ENCODE results near the gene GMDS. TPM values are rescaled to one million over a fixed set of nuclear protein-coding genes. Genes with fewer than 3 reads are reported as not detected.

The GMDS gene
- total RNA-seq, 1 donor from 2014 or later = 24.2 TPM

DNA sequence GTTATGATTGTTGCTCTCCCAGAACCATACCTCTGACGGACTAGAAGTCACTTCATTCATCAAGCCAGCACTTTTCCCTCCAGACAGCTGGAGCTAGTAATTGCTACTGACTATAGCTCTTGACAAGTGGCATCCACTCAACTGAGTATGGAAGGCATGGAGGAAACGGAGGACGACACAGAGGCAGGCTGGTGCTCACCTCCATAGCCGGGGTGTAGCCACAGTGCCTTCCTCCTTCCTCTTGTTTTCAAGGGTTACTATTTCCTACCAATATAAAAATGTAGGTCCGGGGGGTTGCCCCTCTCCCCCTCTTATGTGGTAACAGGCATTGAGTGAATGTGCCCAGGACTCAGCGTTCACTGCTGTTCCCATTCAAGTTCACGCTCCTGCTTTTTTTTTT is 659.1 kb downstream of the GMDS start:
- intact Hi-C loops (cut with micrococcal nuclease) = no loop called here

DNA sequence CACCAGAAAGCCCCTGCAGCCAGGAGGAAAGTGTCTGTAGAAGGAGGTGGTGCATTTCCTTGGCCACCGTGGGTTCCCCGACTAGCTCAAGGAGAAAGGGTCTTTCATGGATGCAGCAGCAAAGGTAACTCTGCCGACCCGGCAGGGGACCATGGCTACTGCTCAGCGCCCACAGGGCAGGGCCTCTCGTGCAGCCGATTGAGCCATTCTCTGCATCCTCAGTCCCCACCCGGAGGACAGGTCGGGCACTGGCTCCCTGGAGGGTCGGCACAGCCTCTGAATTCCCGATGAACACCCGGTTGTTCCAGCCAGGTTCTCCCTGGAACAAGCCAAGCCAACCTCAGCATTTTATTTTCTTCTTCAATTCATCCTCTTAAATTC is 659.7 kb downstream of the GMDS start:
- intact Hi-C loops (cut with micrococcal nuclease) = no loop called here

DNA sequence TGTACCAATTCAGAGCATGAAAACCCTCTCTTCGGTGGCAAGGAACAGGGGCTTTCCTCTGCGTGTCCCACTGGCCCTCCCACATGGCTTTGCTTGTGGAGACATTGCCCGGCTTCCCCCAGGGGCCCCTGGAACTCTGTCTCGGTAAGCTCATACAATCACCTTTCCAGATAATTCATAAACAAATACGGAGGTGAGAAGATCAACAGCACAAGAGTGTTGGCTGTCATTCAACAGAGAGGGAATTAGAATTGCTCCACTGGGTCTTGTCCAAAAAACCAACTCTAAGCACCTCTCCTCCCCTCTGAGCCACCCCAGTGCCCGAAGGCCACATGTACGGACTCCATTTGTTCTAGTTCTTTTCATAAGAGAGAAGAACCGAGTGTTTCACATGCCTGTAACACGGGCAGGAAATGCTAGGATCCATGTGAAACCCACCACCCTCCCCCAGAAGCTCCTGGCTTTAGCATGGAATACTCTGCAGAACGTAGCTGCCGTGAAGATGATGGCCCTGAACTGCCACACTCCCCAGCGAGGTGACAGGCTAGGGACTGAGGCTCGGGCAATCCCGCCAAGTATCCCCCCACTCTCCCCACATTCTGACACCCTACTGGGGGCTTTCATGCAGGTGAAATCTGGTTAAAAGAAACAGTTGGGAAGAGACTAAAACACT is 660.3 kb downstream of the GMDS start:
- intact Hi-C loops (cut with micrococcal nuclease) = no loop called here

DNA sequence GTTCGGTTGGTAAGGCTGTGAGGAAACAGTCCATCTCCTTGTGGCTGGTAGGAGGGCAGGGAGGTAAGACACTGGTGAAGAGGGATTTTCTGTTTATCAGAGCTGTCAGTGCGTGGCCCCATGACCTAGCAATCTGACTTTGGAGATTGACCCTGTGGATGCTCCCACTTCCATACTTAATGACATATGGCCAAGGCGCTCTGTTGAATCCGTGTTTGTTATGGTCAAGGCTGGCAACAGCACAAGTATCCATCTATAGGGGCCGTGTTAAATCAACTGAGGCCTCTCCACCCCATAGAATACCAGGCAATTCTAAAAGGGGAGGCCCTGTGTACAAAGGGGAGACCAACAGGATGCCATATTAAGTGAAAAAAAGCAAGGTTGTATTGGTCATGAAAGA is 661.3 kb downstream of the GMDS start:
- intact Hi-C loops (cut with micrococcal nuclease) = no loop called here

DNA sequence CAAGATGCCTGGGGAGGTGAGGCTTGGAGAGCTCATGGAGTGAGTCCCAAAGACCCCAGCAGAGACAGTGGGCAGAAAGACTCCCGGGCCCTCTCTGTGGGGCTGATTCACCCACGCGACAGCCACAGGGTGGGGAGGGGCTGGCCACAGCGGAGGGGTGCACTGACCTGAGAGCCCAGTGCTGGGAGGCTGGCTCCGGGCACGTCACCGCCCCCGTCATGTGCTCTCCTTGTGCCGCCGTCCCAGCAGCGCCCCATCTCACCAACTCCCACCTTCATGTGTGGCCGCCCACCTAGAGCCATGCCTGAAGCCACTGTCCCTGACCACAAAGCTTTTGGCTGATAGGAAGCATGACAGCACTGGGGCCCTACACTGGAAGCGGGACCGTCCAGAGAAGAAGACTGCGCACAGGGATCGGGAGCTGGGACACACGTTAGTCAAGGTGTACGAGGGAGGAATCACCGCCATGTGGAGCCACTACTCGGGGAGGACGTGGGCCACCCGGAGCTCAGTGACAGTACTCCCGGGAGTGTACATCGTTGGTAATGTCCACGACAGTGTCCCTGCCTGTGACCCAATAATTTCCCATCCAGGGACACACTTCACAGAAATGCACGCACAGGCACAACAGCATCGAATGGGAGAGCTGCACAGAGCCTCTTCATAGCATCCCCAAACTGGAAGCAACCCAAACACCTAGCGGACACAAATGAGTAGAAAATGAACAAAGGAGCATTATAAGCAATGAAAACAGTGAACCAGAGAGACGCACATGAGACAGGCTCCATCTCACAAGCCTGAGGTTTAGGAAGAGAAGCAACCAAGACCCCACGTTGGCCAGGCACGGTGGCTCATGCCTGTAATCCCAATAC is 664.0 kb downstream of the GMDS start:
- intact Hi-C loops (cut with micrococcal nuclease) = no loop called here

DNA sequence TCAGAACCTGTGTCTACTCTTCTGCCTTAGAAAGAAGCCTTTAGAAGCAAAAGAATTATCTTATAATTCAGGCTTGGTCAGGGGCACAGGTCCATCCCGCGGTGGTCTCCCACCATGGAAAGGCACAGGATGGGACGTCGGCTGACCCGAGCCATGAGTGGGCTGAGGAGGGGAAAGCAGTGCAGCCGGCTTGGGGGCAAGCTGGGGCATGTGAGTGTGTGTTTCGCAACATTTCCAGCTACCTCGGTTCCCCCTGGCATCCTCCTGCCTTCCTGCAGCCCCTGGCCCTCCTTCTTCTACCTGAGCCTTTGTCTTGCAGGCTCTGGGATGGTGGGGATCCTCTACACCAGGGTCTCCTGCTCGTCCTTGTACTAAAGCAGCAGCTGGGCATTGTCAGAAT is 664.8 kb downstream of the GMDS start:
- intact Hi-C loops (cut with micrococcal nuclease) = no loop called here

DNA sequence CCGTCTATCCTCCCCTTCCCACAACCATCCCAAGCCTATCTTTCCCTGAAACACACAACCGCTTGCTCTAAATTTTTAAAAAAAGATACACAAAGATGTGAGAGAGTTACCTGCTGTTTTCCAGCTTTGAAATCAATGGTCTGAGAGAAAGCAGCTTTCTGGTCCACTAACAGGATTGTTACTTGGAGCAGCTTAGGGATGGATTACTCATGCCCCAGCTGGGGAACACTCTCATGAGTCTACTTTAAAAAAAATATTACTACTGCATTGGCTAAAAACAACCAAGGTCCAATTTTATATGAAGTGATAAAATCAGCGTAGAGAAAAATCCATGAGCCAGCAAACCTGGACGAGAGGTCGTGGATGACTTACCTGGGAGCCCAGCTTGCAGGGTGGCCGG is 665.3 kb downstream of the GMDS start:
- intact Hi-C loops (cut with micrococcal nuclease) = no loop called here

DNA sequence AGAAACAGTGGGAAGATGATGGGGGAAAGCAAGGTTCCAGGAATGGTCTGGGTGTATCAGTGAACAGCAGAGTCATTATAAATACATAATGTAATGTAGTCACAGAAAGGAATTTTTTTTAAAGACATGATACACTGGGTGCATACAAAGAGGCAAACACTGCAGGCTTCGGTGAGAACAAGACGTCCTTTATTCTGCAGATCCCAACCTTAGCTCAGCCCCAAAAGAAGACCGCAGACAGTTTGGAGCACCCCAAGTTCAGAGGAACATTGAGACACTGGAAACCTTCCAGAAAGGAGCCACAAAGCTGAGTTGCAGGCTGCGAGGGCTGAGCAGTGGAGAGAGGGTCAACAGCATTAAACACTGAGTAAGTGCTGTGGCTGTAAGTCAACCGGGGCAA is 666.3 kb downstream of the GMDS start:
- intact Hi-C loops (cut with micrococcal nuclease) = no loop called here

DNA sequence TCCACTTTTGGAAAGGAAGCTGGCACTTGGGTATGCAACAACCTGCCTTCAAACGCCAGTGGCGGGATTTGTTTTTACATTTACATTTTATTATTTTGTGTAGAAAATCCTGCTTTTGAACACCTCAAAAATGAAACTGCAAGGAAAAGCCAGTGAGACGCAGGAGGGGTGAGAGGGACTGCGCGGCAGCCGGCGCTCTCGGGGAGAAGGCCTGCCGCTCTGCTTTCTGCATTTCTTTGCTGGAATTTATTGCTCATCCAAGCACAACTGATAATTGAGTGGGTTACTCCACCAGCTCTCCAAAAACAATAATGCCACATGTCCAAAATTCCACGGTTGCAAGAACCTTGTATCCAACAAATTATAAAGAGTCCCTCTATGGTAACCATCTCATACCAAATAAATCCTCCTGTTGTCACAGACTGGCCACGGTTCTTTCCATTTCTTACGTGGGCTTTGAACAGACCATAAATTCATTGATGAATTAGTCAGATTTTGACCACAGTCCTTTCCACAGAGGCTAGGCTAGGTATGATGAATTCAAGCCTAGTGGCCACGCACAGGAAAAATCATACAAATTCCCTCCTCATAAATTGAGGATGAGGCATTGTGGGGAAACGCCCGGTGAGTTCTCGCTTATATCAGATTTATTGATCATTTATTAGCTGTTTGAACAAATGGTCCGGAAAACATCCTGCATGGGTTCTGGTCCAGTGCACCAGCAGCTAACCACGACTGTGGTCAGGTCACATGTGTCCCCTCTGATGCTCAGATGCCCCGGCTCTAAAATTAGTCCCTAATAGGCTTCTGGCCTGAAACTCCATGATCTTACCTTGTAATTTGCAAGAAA is 667.3 kb downstream of the GMDS start:
- intact Hi-C loops (cut with micrococcal nuclease) = no loop called here

DNA sequence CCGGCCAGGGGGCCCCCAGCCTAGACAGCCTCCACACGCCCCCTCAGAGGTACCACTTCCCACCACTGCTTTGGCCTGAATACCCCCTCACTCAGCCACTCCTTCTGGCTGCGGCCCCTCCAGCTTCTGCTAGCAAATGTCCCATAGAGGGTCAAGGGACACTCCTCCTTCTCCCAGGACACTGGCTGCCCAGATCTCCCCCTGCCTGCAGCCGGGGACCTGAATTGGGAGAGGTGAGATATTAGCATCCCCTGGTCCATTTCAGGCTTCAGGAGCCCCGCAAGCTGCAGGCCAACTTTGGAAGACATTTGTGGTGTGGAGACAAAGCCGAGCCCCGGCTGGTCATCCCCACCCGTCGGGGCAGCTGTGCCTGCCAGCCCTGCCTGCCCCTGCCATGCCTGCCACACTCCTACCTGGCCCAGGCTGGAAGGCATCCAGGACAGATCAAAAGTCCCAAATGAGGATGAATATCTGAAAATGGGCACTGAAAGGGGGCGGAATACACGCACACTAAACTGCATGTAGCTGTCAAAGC is 668.2 kb downstream of the GMDS start:
- intact Hi-C loops (cut with micrococcal nuclease) = no loop called here

DNA sequence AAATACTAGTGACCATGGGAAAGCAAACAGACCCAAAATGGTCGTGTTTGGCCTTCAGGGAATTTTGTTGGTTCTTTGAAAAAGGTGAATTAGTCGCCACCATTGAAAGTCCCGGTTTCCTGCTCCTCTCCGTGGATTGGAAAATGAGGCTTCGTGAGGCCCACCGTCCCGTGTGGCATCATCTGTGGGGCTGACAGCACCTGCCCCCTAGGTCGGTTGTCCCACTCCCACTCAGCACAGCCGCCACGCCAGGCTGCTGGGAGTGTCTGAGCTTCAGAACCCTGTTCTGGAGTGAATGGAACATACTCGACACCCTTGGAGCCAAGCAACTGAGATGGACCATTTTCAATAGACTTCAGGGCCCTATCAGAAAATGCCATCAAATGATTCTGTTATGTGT is 668.7 kb downstream of the GMDS start:
- intact Hi-C loops (cut with micrococcal nuclease) = no loop called here

DNA sequence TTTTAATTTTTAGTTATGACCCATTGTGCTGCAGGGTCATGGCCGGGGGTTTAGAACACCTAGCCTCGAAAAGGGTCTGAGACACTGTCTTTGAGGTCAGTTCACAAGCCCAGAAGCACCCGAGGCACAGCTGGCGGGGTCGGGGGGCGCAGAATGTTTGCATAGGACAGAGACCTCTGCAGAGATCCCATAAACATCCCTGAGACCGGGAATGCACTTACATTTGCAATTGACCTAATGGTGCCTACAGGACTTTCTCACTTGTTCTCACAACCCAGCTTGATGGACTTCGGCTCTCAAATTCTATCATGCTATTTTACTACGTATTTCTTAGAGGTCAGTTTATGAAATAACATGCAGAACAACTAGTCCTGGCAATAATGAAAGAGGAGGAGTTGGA is 669.2 kb downstream of the GMDS start:
- intact Hi-C loops (cut with micrococcal nuclease) = no loop called here

DNA sequence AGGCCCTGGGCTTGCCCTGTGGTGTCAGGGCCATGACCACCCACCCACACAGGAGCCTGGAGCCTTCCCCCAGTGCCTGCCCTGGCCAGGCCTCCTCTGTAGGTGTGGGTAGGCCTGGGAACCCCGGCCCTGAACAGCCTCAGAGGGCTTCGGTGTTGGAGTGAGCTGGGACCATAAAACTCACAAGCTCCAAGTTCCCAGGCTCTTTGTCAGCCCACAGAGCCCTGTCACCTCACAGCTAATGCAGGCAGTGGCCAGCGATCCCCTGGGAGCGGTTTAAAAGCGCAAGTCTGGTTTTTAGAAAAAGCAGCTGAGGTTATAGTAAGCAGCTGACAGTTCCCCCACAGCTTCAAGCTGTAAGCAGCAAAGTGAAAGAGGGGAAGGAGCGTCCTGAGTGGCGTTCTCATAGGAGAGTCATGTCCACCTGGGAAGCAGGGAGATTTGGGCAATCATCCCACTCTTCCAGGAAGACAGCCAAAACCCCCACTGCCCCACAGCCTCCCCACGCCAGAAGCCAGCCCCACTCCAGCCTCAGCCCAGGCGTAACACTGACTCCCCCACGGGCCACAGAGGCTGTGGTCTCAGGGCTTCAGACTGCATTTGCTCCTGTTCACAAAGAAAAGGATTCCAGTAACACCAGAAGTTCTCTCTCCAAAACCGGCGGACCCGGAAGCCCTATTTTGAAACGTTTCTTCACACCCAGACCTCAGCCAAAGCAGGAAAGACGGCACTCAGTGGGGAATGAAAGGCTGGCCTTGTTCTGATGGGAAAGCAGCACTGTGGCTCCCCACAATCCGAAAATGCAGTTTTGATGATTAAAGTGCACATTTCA is 670.0 kb downstream of the GMDS start:
- intact Hi-C loops (cut with micrococcal nuclease) = no loop called here

DNA sequence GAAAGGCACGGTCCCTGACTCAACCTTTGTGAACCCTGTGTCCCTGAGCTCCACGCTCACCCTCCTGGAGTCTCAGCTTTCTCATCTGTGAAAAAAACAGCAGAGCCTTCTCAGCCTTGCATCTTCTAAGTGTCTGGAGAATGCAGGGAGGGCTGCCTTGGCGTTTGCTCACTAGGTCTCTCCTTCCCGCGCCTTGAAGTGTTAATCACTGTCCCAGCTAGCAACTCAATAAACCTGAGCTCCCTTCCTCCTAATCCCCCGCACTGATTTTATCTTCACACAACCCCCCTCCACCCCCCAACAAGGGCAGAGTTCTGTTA is 670.6 kb downstream of the GMDS start:
- intact Hi-C loops (cut with micrococcal nuclease) = no loop called here

DNA sequence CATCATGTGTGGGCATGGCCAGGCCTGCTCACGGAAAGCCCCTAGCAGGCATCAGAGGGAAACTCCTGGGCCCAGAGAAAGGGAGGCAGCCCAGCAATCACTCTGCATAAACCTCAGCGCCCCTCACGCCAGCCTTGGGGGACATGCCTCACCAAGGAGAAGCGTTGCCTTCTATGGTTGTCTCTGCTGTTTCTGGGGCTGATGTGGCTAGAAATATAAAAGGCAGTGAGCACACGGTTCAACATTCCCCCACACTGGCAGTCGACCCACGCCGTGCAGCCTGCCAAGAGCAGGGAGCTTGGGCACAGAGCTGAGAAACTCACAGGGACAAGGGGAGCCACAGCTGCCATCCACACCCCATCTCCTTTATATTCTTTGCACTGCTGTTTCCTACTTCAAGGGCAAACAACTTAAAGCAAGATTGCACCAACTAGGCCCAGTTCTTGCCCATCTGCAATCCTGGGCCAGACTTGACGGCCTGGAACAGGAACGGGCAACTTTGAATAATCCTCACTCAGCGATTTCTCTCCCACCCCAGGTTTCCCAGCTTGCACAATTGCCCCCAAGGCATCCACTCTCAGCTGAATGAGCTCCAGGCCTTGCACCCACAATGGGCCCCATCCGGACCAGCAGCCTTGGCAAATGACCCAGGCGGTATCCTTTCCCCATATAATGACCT is 671.2 kb downstream of the GMDS start:
- intact Hi-C loops (cut with micrococcal nuclease) = no loop called here
